HepG2 (cell line): Measurements from ENCODE around the gene PPOX. TPM values are rescaled to one million over a fixed set of nuclear protein-coding genes. Genes with fewer than 3 reads are reported as not detected.

Experiments used
- ARNTL ChIP-seq: sonication (generic); formaldehyde crosslinking; IDR thresholded peaks from 2 replicates; pipeline ENCODE4 v1.4.0; 2020; ENCODE audit warnings: mild to moderate bottlenecking, missing genetic modification reagents
- BHLHE40 ChIP-seq: IDR thresholded peaks from 2 replicates; pipeline ENCODE4 v1.6.1; 2011; ENCODE audit warnings: low read length, improper control_type of control experiment
- CEBPZ ChIP-seq: IDR thresholded peaks from 2 replicates; pipeline ENCODE4 v1.6.1; 2012; ENCODE audit warnings: low read length, improper control_type of control experiment
- DMTF1 ChIP-seq: sonication (generic); formaldehyde crosslinking; IDR thresholded peaks from 2 replicates; pipeline ENCODE4 v1.4.0; 2020; ENCODE audit warnings: mild to moderate bottlenecking, missing genetic modification reagents
- HOMEZ ChIP-seq: IDR thresholded peaks from 2 replicates; pipeline ENCODE4 v1.6.1; 2016; ENCODE audit warnings: low read depth
- KMT2A ChIP-seq: sonication (generic); formaldehyde crosslinking; IDR thresholded peaks from 2 replicates; pipeline ENCODE4 v1.4.0; 2020; ENCODE audit warnings: missing genetic modification reagents
- LCORL ChIP-seq, 2 experiments: fragments of 450-650 bp in 1 of 2; sonication (generic) in 1 of 2; formaldehyde crosslinking in 1 of 2; IDR thresholded peaks; 2 replicates each; pipeline versions ENCODE4 v1.5.0 to v1.6.1; 2017 to 2020; ENCODE audit warnings: antibody characterized with exemption in 1 of 2, missing genetic modification reagents in 1 of 2
- NR2C2 ChIP-seq: sonication (generic); formaldehyde crosslinking; IDR thresholded peaks from 2 replicates; pipeline ENCODE4 v1.4.0; 2020; ENCODE audit warnings: missing genetic modification reagents, mild to moderate bottlenecking, moderate library complexity, borderline replicate concordance
- PAXIP1 ChIP-seq: sonication (generic); formaldehyde crosslinking; conservative IDR thresholded peaks from 2 replicates; pipeline ENCODE4 v1.4.0; 2020; ENCODE audit warnings: mild to moderate bottlenecking, missing genetic modification reagents, moderate library complexity
- POLR2A ChIP-seq, 2 experiments: IDR thresholded peaks; 2 replicates each; pipeline ENCODE4 v1.6.1; 2011; ENCODE audit warnings: low read depth in 2 of 2, low read length in 2 of 2, mild to moderate bottlenecking in 1 of 2, moderate library complexity in 1 of 2; ENCODE audit not compliant: insufficient read depth in 1 of 2
- PRPF4 ChIP-seq: fragments of 200-400 bp; formaldehyde crosslinking; IDR thresholded peaks from 2 replicates; pipeline ENCODE4 v1.6.1; 2016; ENCODE audit warnings: low read length, low read depth; ENCODE audit not compliant: poor library complexity, severe bottlenecking
- STAT5B ChIP-seq: sonication (generic); formaldehyde crosslinking; IDR thresholded peaks from 2 replicates; pipeline ENCODE4 v1.4.0; 2020; ENCODE audit warnings: missing genetic modification reagents
- YEATS4 ChIP-seq: sonication (generic); formaldehyde crosslinking; IDR thresholded peaks from 2 replicates; pipeline ENCODE4 v1.4.0; 2020; ENCODE audit warnings: missing genetic modification reagents, borderline replicate concordance
- ZFP36L2 ChIP-seq: sonication (generic); formaldehyde crosslinking; IDR thresholded peaks from 2 replicates; pipeline ENCODE4 v1.4.0; 2020; ENCODE audit warnings: missing genetic modification reagents
- ZNF260 ChIP-seq: sonication (generic); formaldehyde crosslinking; IDR thresholded peaks from 2 replicates; pipeline ENCODE4 v1.4.0; 2020; ENCODE audit warnings: missing genetic modification reagents, low read depth, mild to moderate bottlenecking, borderline replicate concordance
- ZNF549 ChIP-seq: sonication (generic); formaldehyde crosslinking; IDR thresholded peaks from 2 replicates; pipeline ENCODE4 v1.5.0; 2020; ENCODE audit warnings: missing genetic modification reagents
- ZNF782 ChIP-seq: sonication (generic); formaldehyde crosslinking; IDR thresholded peaks from 2 replicates; pipeline ENCODE4 v1.4.0; 2020; ENCODE audit warnings: missing genetic modification reagents, mild to moderate bottlenecking, borderline replicate concordance
- ZNF816 ChIP-seq: sonication (generic); formaldehyde crosslinking; IDR thresholded peaks from 2 replicates; pipeline ENCODE4 v1.8.0; 2022; ENCODE audit warnings: missing genetic modification reagents, mild to moderate bottlenecking, borderline replicate concordance
- polyA plus RNA-seq, 8 experiments: library from polyadenylated mRNA; depleted of rRNA in 3 of 8; stranded (reverse) in 7 of 8; unstranded in 1 of 8; fragments of >200 nt; fragmentation: Illumina TruSeq in 4 of 8; extraction: Trizol in 4 of 8; gene quantifications; 2 replicates each; pipeline versions ENCODE4 v1.2.1 to v1.2.3, GENCODE V29; 2011 to 2016; ENCODE audit warnings: low read depth in 4 of 8, missing spikeins in 1 of 8, mixed read lengths in 1 of 8; ENCODE audit not compliant: insufficient read depth in 1 of 8
- total RNA-seq, 5 experiments: library from RNA; depleted of rRNA; stranded (reverse); fragments of >200 nt; fragmentation: Illumina TruSeq; extraction: Trizol; gene quantifications; 2 replicates each; pipeline ENCODE4 v1.2.3, GENCODE V29; 2016; ENCODE audit warnings: low read depth in 1 of 5

The PPOX gene
- total and polyA plus RNA-seq, 2 of the 13 experiments (the other 11 are each of a cell fraction or from before 2014, with no cell fraction given): 15.5 to 27.7 TPM

- no peak for TF ChIP-seq ZNF260 (CRISPR knock-in tag)
- TF ChIP-seq NR2C2 (CRISPR knock-in tag): peak; percentile 98
- TF ChIP-seq KMT2A (CRISPR knock-in tag): no peak
- peak; percentile 39; the same call in 1 of the 2 replicates for TF ChIP-seq PAXIP1 (CRISPR knock-in tag)
- TF ChIP-seq ZFP36L2 (CRISPR knock-in tag): no peak
- peak; percentile 74 for TF ChIP-seq YEATS4 (CRISPR knock-in tag)
- no peak for TF ChIP-seq ZNF549 (CRISPR knock-in tag)
- TF ChIP-seq POLR2A (IDR thresholded peaks at IDR 0.05; ENCODE audit: insufficient read depth in 1 of 2, low read depth in 2 of 2, low read length in 2 of 2): peak; percentile 80 to 85
- TF ChIP-seq BHLHE40: 0 out of 2 replicates have a peak, but pooled peaks have one; percentile 14
- TF ChIP-seq LCORL (IDR thresholded peaks at IDR 0.05): no peak
- TF ChIP-seq LCORL (CRISPR knock-in tag; IDR thresholded peaks at IDR 0.05): no peak
- TF ChIP-seq DMTF1: peak; percentile 99; the same call in 1 of the 2 replicates
- TF ChIP-seq STAT5B: no peak
- 0 out of 2 replicates have a peak, but pooled peaks have one; percentile 30 for TF ChIP-seq ARNTL
- no peak for TF ChIP-seq ZNF782
- no peak for TF ChIP-seq ZNF816 (CRISPR knock-in tag)
- no peak for TF ChIP-seq CEBPZ
- TF ChIP-seq PRPF4: no peak
- TF ChIP-seq HOMEZ (CRISPR knock-in tag): no peak
These were observed 35.8 kb downstream of the PPOX start, which contains the start of gene NDUFS2 (continued) for GRCh38 chr1:161201836-161202712.
